GM12878 (cell line): Measurements from ENCODE around the gene KLHDC10. TPM values are rescaled to one million over a fixed set of nuclear protein-coding genes. Genes with fewer than 3 reads are reported as not detected.

Experiments
- ATAC-seq: fragments of 200-7000 bp; cut with Tn5 transposase; 3 replicates; pipeline ENCODE4 v1.9.1; 2020; ENCODE audit warnings: mild to moderate bottlenecking, moderate library complexity
- BruUV-seq: library from RNA; stranded (reverse); fragments of 400-500 nt; replicated peaks from 2 replicates; lab custom pipeline; 2021; lab: Mats Ljungman, UMichigan
- CTCF ChIA-PET: fragments of 300-600 bp; sonication (Branson Sonifier 250); formaldehyde crosslinking; extraction: SDS; loops from one replicate; lab custom pipeline; 2021; ENCODE audit warnings: inconsistent platforms; lab: Yijun Ruan, JAX
- POLR2A ChIA-PET: fragments of 350-600 bp; formaldehyde crosslinking; extraction: SDS; loops from one replicate; lab custom pipeline; 2021; ENCODE audit warnings: inconsistent platforms; lab: Charles Lee
- RAD21 ChIA-PET: fragments of 300-600 bp; sonication (Branson Sonifier 250); formaldehyde crosslinking; loops from one replicate; lab custom pipeline; 2023; ENCODE audit warnings: antibody characterized with exemption; ENCODE audit not compliant: unreplicated experiment; lab: Charles Lee
- SMC1A ChIA-PET: fragments of 300-600 bp; sonication (Branson Sonifier 250); formaldehyde crosslinking; loops from one replicate; lab custom pipeline; 2023; ENCODE audit not compliant: unreplicated experiment, uncharacterized antibody; lab: Charles Lee
- DNase-seq: peaks from one replicate; pipeline ENCODE4 v3.0.0-alpha.2; 2011; ENCODE audit warnings: low read depth, low spot score
- FAIRE-seq: peaks from 3 replicates; lab custom pipeline; 2011; peaks lifted over from hg19 to GRCh38; lab: Jason Lieb, UNC
- H2AFZ ChIP-seq: 2 replicates; pipeline ENCODE4 v1.6.0; 2011; ENCODE audit warnings: low read depth, low read length, control low read depth; ENCODE audit not compliant: control insufficient read depth
- H3K27ac ChIP-seq: 2 replicates; pipeline ENCODE4 v1.5.1; 2011; ENCODE audit warnings: control low read depth; ENCODE audit not compliant: control insufficient read depth, insufficient read depth
- H3K27me3 ChIP-seq, 2 experiments: replicated peaks in 1 of 2; 2 replicates each; pipeline versions ENCODE4 v1.6.0 to v1.6.1; 2011; ENCODE audit warnings: low read length in 1 of 2; ENCODE audit not compliant: control insufficient read depth in 2 of 2, insufficient read depth in 2 of 2
- H3K36me3 ChIP-seq, 2 experiments: 2 replicates each; pipeline ENCODE4 v1.5.1; 2011; ENCODE audit warnings: low read length in 1 of 2; ENCODE audit not compliant: control insufficient read depth in 2 of 2, insufficient read depth in 2 of 2
- H3K4me1 ChIP-seq: 2 replicates; pipeline ENCODE4 v1.6.1; 2011; ENCODE audit warnings: mild to moderate bottlenecking, low read length, moderate library complexity, mixed read lengths; ENCODE audit not compliant: control insufficient read depth, insufficient read depth
- H3K4me2 ChIP-seq: 2 replicates; pipeline ENCODE4 v1.6.0; 2011; ENCODE audit warnings: control low read depth; ENCODE audit not compliant: control insufficient read depth, insufficient read depth
- H3K4me3 ChIP-seq: fragments of 200-600 bp; sonication (generic); 2 replicates; pipeline ENCODE4 v1.5.1; 2016
- H3K79me2 ChIP-seq: 2 replicates; pipeline ENCODE4 v1.6.0; 2011; ENCODE audit warnings: low read length; ENCODE audit not compliant: control insufficient read depth, insufficient read depth
- H3K9ac ChIP-seq: 2 replicates; pipeline ENCODE4 v1.8.0; 2011; ENCODE audit warnings: low read length, control low read depth, mixed read lengths; ENCODE audit not compliant: control insufficient read depth, insufficient read depth
- H3K9me3 ChIP-seq: replicated peaks from 3 replicates; pipeline ENCODE4 v1.5.1; 2011; ENCODE audit warnings: mild to moderate bottlenecking, low read length; ENCODE audit not compliant: control insufficient read depth, insufficient read depth
- H4K20me1 ChIP-seq: 2 replicates; pipeline ENCODE4 v1.6.0; 2011; ENCODE audit not compliant: control insufficient read depth, insufficient read depth
- ATF7 ChIP-seq: fragments of 450-650 bp; IDR thresholded peaks from 2 replicates; pipeline ENCODE4 v1.6.1; 2016; ENCODE audit warnings: low read depth, mild to moderate bottlenecking
- MXI1 ChIP-seq: fragments of 150-350 bp; IDR thresholded peaks from 2 replicates; pipeline ENCODE4 v1.6.1; 2011; ENCODE audit warnings: low read depth, mild to moderate bottlenecking, inconsistent platforms, low read length, improper control_type of control experiment
- RAD51 ChIP-seq: fragments of 450-650 bp; IDR thresholded peaks from 2 replicates; pipeline ENCODE4 v1.6.1; 2016; ENCODE audit warnings: moderate library complexity, mild to moderate bottlenecking, inconsistent platforms
- SP1 ChIP-seq: IDR thresholded peaks from one replicate; pipeline ENCODE4 v1.6.1; 2011; ENCODE audit warnings: low read depth, low read length
- SPI1 ChIP-seq: IDR thresholded peaks from 2 replicates; pipeline ENCODE4 v1.6.1; 2011; ENCODE audit warnings: low read depth, mild to moderate bottlenecking, low read length, moderate library complexity, borderline replicate concordance; ENCODE audit not compliant: insufficient read depth
- ZNF207 ChIP-seq: fragments of 450-650 bp; IDR thresholded peaks from 2 replicates; pipeline ENCODE4 v1.6.1; 2014; ENCODE audit warnings: antibody characterized with exemption, mild to moderate bottlenecking, borderline replicate concordance
- WGBS: methylation state at CpG from one replicate; pipeline ENCODE4 v1.1.6; 2016; ENCODE audit warnings: low lambda C conversion rate; ENCODE audit not compliant: insufficient replicate concordance, insufficient coverage; ENCODE audit errors: missing lambda C conversion rate; 5-methylcytosine and 5-hydroxymethylcytosine counted together
- in situ Hi-C: fragments of 300-500 bp; cut with MboI; formaldehyde crosslinking; loops from 9 replicates; pipeline ENCODE4 v1.14.3; 2018; ENCODE audit warnings: mixed read lengths
- intact Hi-C: fragments of 100-400 bp; cut with micrococcal nuclease; formaldehyde crosslinking; loops from one replicate; pipeline ENCODE4 v1.14.2; 2022; ENCODE audit not compliant: unreplicated experiment
- polyA plus RNA-seq, 11 experiments: library from polyadenylated mRNA; depleted of rRNA in 4 of 11; unstranded in 6 of 11; stranded (reverse) in 5 of 11; fragments of >200 nt; fragmentation: Nextera tagmentation in 4 of 11; fragmentation: Illumina TruSeq in 1 of 11; extraction: Ambion mirVana in 4 of 11; extraction: Trizol in 1 of 11; gene quantifications; 1 replicate in 1 of 11; 2 replicates in 10 of 11; pipeline versions ENCODE4 v1.2.1 to v1.2.3, GENCODE V29; 2011 to 2016; ENCODE audit warnings: inconsistent platforms in 2 of 11, missing spikeins in 2 of 11, low read depth in 1 of 11
- total RNA-seq, 4 experiments: library from RNA; depleted of rRNA in 3 of 4; stranded (reverse); fragments of >200 nt in 3 of 4; fragmentation: Illumina TruSeq in 1 of 4; extraction: Trizol in 1 of 4; gene quantifications; 2 replicates each; pipeline versions ENCODE4 v1.2.1 to v1.2.3, GENCODE V29; 2013 to 2021
- TF ChIP-seq, protein P1 (sequence below): fragments of 450-650 bp; IDR thresholded peaks from 2 replicates; pipeline ENCODE4 v1.6.1; 2018; ENCODE audit warnings: mild to moderate bottlenecking, low read depth, moderate library complexity; ENCODE audit not compliant: partially characterized antibody
- TF ChIP-seq, protein P2 (sequence below): fragments of 450-650 bp; IDR thresholded peaks from 2 replicates; pipeline ENCODE4 v1.6.1; 2016; ENCODE audit warnings: mild to moderate bottlenecking, moderate library complexity, borderline replicate concordance

KLHDC10 gene
- total and polyA plus RNA-seq, 10 of the 15 experiments (the other 5 are each of a cell fraction or from before 2014, with no cell fraction given), result 2.9 to 20.6 (median 9.4) TPM

DNA sequence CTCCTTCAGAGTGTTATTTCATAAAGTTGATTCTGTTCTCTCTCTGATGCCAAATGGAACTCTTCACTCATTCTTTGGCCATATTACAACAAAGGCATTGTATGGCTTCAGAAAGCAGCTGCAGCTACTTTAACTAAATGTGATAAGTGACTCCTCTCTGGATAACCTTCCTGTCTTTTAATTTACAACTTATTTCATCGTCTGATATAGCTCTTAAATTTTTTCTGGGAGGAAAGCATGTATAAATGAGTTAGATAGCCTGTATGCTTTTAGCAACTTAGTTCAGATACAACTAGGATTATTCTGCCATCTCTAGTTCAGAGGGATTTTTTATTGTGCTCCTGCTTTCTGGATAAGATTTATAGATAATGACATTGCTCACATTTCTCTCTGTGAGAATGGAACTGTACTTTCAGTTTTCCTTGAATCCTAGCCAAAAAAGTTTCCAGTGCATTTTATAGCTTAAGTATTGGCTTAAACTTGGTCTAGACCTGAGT lies 57.5 kb downstream of the KLHDC10 start:
- CTCF ChIA-PET, result no interaction called here
- BruUV-seq, result no TSS peak
- SMC1A ChIA-PET, result no interaction called here
- no peaks in the 10 kb centered on the region for H3K79me2 ChIP-seq
- DNase-seq (no peak), ATAC-seq (no peak), FAIRE-seq (no peak)
- H3K27ac ChIP-seq, result no peak overlapping the region
- no peak overlapping the region for H3K4me2 ChIP-seq
- H3K4me3 ChIP-seq, result no peak overlapping the region
- intact Hi-C loops, result no loop called here
- in situ Hi-C loops, result no loop called here
- no peaks in the 10 kb centered on the region for H4K20me1 ChIP-seq
- no peak overlapping the region for H3K9ac ChIP-seq
- RAD21 ChIA-PET, result no interaction called here
- H3K9me3 ChIP-seq, result no peaks in the 10 kb centered on the region
- no peaks in the 10 kb centered on the region for H3K27me3 ChIP-seq
- H2AFZ ChIP-seq, result no peak overlapping the region
- peaks cover 2 to 15% of the 10 kb centered on the region in 2 experiments for H3K36me3 ChIP-seq
- H3K4me1 ChIP-seq, result no peaks in the 10 kb centered on the region
- 96% methylated on average over 1 of the region's 1 CpG for WGBS
- POLR2A ChIA-PET, result no interaction called here
- TF ChIP-seq ATF7, result no peak
- TF ChIP-seq ZNF207, result no peak
- TF ChIP-seq, protein P1, sequence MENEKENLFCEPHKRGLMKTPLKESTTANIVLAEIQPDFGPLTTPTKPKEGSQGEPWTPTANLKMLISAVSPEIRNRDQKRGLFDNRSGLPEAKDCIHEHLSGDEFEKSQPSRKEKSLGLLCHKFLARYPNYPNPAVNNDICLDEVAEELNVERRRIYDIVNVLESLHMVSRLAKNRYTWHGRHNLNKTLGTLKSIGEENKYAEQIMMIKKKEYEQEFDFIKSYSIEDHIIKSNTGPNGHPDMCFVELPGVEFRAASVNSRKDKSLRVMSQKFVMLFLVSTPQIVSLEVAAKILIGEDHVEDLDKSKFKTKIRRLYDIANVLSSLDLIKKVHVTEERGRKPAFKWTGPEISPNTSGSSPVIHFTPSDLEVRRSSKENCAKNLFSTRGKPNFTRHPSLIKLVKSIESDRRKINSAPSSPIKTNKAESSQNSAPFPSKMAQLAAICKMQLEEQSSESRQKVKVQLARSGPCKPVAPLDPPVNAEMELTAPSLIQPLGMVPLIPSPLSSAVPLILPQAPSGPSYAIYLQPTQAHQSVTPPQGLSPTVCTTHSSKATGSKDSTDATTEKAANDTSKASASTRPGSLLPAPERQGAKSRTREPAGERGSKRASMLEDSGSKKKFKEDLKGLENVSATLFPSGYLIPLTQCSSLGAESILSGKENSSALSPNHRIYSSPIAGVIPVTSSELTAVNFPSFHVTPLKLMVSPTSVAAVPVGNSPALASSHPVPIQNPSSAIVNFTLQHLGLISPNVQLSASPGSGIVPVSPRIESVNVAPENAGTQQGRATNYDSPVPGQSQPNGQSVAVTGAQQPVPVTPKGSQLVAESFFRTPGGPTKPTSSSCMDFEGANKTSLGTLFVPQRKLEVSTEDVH, result no peak
- TF ChIP-seq, protein P2, sequence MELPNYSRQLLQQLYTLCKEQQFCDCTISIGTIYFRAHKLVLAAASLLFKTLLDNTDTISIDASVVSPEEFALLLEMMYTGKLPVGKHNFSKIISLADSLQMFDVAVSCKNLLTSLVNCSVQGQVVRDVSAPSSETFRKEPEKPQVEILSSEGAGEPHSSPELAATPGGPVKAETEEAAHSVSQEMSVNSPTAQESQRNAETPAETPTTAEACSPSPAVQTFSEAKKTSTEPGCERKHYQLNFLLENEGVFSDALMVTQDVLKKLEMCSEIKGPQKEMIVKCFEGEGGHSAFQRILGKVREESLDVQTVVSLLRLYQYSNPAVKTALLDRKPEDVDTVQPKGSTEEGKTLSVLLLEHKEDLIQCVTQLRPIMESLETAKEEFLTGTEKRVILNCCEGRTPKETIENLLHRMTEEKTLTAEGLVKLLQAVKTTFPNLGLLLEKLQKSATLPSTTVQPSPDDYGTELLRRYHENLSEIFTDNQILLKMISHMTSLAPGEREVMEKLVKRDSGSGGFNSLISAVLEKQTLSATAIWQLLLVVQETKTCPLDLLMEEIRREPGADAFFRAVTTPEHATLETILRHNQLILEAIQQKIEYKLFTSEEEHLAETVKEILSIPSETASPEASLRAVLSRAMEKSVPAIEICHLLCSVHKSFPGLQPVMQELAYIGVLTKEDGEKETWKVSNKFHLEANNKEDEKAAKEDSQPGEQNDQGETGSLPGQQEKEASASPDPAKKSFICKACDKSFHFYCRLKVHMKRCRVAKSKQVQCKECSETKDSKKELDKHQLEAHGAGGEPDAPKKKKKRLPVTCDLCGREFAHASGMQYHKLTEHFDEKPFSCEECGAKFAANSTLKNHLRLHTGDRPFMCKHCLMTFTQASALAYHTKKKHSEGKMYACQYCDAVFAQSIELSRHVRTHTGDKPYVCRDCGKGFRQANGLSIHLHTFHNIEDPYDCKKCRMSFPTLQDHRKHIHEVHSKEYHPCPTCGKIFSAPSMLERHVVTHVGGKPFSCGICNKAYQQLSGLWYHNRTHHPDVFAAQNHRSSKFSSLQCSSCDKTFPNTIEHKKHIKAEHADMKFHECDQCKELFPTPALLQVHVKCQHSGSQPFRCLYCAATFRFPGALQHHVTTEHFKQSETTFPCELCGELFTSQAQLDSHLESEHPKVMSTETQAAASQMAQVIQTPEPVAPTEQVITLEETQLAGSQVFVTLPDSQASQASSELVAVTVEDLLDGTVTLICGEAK, result no peak
- TF ChIP-seq MXI1, result no peak
- TF ChIP-seq RAD51, result no peak
- no peak for TF ChIP-seq SP1
- TF ChIP-seq SPI1, result no peak
